Measurements from ENCODE around the gene COL23A1. TPM values are rescaled to one million over a fixed set of nuclear protein-coding genes. Genes with fewer than 3 reads are reported as not detected.

COL23A1 gene
- total and polyA plus RNA-seq, 2 of the 13 experiments (the other 11 are each of a cell fraction or from before 2014, with no cell fraction given), result not detected

DNA sequence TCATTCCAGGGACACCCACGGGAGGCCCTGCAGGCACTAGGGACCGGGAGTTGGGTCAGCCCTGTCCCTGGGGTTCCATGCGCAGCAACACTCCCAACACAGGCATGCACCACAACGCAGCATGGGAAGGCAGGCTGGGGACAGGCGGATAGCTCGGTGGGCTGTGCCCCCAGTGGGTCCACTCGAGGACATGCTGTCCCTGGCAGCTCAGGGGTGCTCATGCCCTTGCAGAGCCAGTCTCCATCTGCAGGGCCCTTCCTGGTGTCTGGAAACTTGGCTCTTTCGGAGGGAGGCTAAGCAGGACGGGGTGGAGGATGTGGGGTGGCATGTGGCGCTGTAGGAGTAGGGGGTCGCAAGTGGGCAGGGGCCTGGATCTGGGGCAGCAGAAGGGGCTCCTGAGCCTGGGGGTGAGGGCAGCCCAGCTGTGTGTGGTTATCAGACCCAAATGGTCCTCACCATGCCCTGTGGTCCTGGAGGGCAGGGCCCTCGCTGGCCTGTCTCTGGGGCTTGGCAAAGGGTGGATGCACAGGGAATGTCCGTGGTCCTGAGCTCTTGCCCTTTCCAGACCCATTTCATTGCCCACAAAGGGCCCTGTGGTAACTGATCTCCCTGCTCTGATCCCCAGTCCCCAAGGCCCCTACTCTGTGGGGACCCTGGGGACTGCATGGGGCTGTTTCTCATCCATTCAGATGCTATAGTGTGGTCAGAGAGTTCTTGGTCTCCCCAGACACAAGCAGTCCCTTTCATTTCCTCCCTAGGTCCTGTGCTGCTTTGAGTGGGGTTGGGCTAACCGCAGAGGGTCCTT lies 267.3 kb downstream of the COL23A1 start:
- Histone ChIP-seq H3K79me2 (ENCODE audit: insufficient read depth, low read length) (no peaks in the 10 kb centered on the region), H3K4me2 (ENCODE audit: low read depth, low read length) (no peak overlapping the region), H4K20me1 (ENCODE audit: insufficient read depth, low read length) (no peaks in the 10 kb centered on the region), H3K36me3 (replicated peaks in 1 of 2; ENCODE audit: control insufficient read depth in 1 of 2, insufficient read depth in 2 of 2, low read length in 2 of 2) (no peaks in the 10 kb centered on the region), H3K27me3 (ENCODE audit: control insufficient read depth in 1 of 2, insufficient read depth in 2 of 2, low read length in 2 of 2) (peaks cover 3 to 30% of the 10 kb centered on the region in 2 experiments), H2AFZ (ENCODE audit: low read length) (no peak overlapping the region), H3K4me1 (ENCODE audit: insufficient read depth, low read length) (no peaks in the 10 kb centered on the region), H3K27ac (ENCODE audit: extremely low read length, insufficient read depth, low read length) (no peak overlapping the region), H3K9ac (ENCODE audit: insufficient read depth, low read depth, low read length) (no peak overlapping the region), H3K9me3 (ENCODE audit: low read length) (no peaks in the 10 kb centered on the region), H3K4me3 (replicated peaks in 1 of 3; ENCODE audit: insufficient read depth in 1 of 3, low read depth in 2 of 3, low read length in 3 of 3) (no peak overlapping the region)
- DNase-seq (ENCODE audit: low spot score), result no peak
- BruUV-seq (replicated peaks), result no TSS peak
- ChIA-PET CTCF (ENCODE audit: low intra/inter-chr PET ratio, low total read pairs) (no interaction called here), POLR2A (no interaction called here)
- TF ChIP-seq ZNF550 (CRISPR knock-in tag; IDR thresholded peaks at IDR 0.05; ENCODE audit: borderline replicate concordance), result no peak
- no peak for FAIRE-seq
- 38% methylated on average over 7 of the region's 14 CpGs for WGBS (ENCODE audit: low lambda C conversion rate)
- no peak for ATAC-seq
- intact Hi-C loops (cut with micrococcal nuclease; ENCODE audit: unreplicated experiment) (no loop called here), in situ Hi-C loops (cut with HindIII; ENCODE audit: extremely low pct_ligation_motif_present, low pct_unique_long_range_greater_than_20kb) (no loop called here)

DNA sequence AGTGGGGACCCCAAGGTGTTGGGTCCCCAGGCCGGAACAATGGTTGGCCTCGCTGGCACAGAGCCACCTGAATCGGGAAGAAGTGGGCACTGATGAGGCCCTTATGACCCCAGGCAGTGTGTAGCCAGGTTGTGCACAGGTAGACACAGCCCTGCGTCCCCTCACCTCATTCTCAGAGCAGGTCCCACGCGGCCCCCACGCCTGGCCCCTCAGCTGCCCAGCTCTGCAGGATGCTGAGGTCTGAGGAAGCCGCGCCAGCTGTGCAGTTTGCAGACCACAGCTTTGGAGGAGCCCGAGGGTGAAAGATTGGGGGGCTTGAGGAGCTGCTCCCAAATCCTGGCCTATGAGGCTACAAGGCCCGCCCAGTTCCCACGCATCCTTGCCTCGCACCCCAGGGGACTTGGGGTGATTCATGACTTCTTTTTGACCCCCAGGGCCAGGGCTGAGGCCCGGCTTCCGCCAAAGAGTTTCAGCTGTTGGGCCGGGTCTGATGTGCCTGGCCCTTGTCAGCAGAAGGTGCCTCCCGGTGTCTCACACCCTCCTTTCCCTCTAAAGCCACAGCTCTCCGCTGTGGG lies 269.8 kb downstream of the COL23A1 start:
- in situ Hi-C loops (cut with HindIII; ENCODE audit: extremely low pct_ligation_motif_present, low pct_unique_long_range_greater_than_20kb) (no loop called here), intact Hi-C loops (cut with micrococcal nuclease; ENCODE audit: unreplicated experiment) (no loop called here)
- CTCF ChIA-PET (ENCODE audit: low intra/inter-chr PET ratio, low total read pairs), result no interaction called here
- Histone ChIP-seq H3K79me2 (ENCODE audit: insufficient read depth, low read length) (no peaks in the 10 kb centered on the region), H3K9ac (ENCODE audit: insufficient read depth, low read depth, low read length) (no peak overlapping the region), H2AFZ (ENCODE audit: low read length) (no peak overlapping the region), H4K20me1 (ENCODE audit: insufficient read depth, low read length) (no peaks in the 10 kb centered on the region), H3K4me1 (ENCODE audit: insufficient read depth, low read length) (no peaks in the 10 kb centered on the region), H3K9me3 (ENCODE audit: low read length) (no peaks in the 10 kb centered on the region), H3K27me3 (ENCODE audit: control insufficient read depth in 1 of 2, insufficient read depth in 2 of 2, low read length in 2 of 2) (peaks cover 3 to 24% of the 10 kb centered on the region in 2 experiments; a peak in 4 of 5 replicates), H3K4me2 (ENCODE audit: low read depth, low read length) (no peak overlapping the region), H3K4me3 (replicated peaks in 1 of 3; ENCODE audit: insufficient read depth in 1 of 3, low read depth in 2 of 3, low read length in 3 of 3) (no peak overlapping the region), H3K36me3 (replicated peaks in 1 of 2; ENCODE audit: control insufficient read depth in 1 of 2, insufficient read depth in 2 of 2, low read length in 2 of 2) (no peaks in the 10 kb centered on the region), H3K27ac (ENCODE audit: extremely low read length, insufficient read depth, low read length) (no peak overlapping the region)
- no peak for FAIRE-seq
- no TSS peak for BruUV-seq (replicated peaks)
- no peak for ATAC-seq
- TF ChIP-seq AGO2 (optimal IDR thresholded peaks at IDR 0.05; ENCODE audit: low read depth, low read length), result no peak
- no peak for DNase-seq (ENCODE audit: low spot score)
- POLR2A ChIA-PET, result no interaction called here
- WGBS (ENCODE audit: low lambda C conversion rate), result 2% methylated on average over 10 of the region's 18 CpGs
